HepG2 (cell line): Measurements from ENCODE around the gene CHAF1A. TPM values are rescaled to one million over a fixed set of nuclear protein-coding genes. Genes with fewer than 3 reads are reported as not detected.

ENCODE experiments used
- ATF7-NPFF ChIP-seq: sonication (generic); formaldehyde crosslinking; IDR thresholded peaks from 2 replicates; pipeline ENCODE4 v1.8.1; 2023; ENCODE audit warnings: mild to moderate bottlenecking, low read depth, missing genetic modification reagents, moderate library complexity
- CERS6 ChIP-seq: sonication (generic); formaldehyde crosslinking; IDR thresholded peaks from 2 replicates; pipeline ENCODE4 v1.5.0; 2020; ENCODE audit warnings: missing genetic modification reagents
- KDM2A ChIP-seq: sonication (generic); formaldehyde crosslinking; IDR thresholded peaks from 2 replicates; pipeline ENCODE4 v1.4.0; 2020; ENCODE audit warnings: low read depth, missing genetic modification reagents, borderline replicate concordance
- MED13 ChIP-seq: sonication (generic); formaldehyde crosslinking; IDR thresholded peaks from 2 replicates; pipeline ENCODE4 v1.5.0; 2020; ENCODE audit warnings: missing genetic modification reagents
- MLLT10 ChIP-seq: sonication (generic); formaldehyde crosslinking; IDR thresholded peaks from 2 replicates; pipeline ENCODE4 v1.4.0; 2020; ENCODE audit warnings: missing genetic modification reagents
- MLX ChIP-seq: IDR thresholded peaks from 2 replicates; pipeline ENCODE4 v1.6.1; 2016
- POLR2AphosphoS2 ChIP-seq: IDR thresholded peaks from 2 replicates; pipeline ENCODE4 v1.6.1; 2011; ENCODE audit warnings: low read depth, low read length, improper control_type of control experiment
- RFX1 ChIP-seq: fragments of 450-650 bp; IDR thresholded peaks from 2 replicates; pipeline ENCODE4 v1.6.1; 2017
- RORA ChIP-seq: sonication (generic); formaldehyde crosslinking; IDR thresholded peaks from 2 replicates; pipeline ENCODE4 v1.5.0; 2020; ENCODE audit warnings: mild to moderate bottlenecking, missing genetic modification reagents, moderate library complexity
- SMARCE1 ChIP-seq: fragments of 450-650 bp; IDR thresholded peaks from 2 replicates; pipeline ENCODE4 v1.6.1; 2017; ENCODE audit warnings: borderline replicate concordance
- SRSF1 ChIP-seq: fragments of 200-400 bp; formaldehyde crosslinking; optimal IDR thresholded peaks from 2 replicates; pipeline ENCODE3; 2017; ENCODE audit warnings: mild to moderate bottlenecking, low read depth, low read length, moderate library complexity
- ZBTB7A ChIP-seq: sonication (generic); formaldehyde crosslinking; IDR thresholded peaks from 2 replicates; pipeline ENCODE4 v1.8.0; 2022; ENCODE audit warnings: mild to moderate bottlenecking, missing genetic modification reagents
- ZEB1 ChIP-seq: IDR thresholded peaks from 2 replicates; pipeline ENCODE4 v1.6.1; 2012; ENCODE audit warnings: mild to moderate bottlenecking, low read depth, inconsistent platforms; ENCODE audit not compliant: insufficient replicate concordance
- ZFY ChIP-seq: sonication (generic); formaldehyde crosslinking; IDR thresholded peaks from 2 replicates; pipeline ENCODE4 v1.4.0; 2020; ENCODE audit warnings: missing genetic modification reagents
- ZNF138 ChIP-seq: sonication (generic); formaldehyde crosslinking; IDR thresholded peaks from 2 replicates; pipeline ENCODE4 v1.5.0; 2020; ENCODE audit warnings: mild to moderate bottlenecking, low read depth, missing genetic modification reagents
- ZNF225 ChIP-seq: sonication (generic); formaldehyde crosslinking; IDR thresholded peaks from 2 replicates; pipeline ENCODE4 v1.4.0; 2020; ENCODE audit warnings: mild to moderate bottlenecking, missing genetic modification reagents
- ZNF33B ChIP-seq: sonication (generic); formaldehyde crosslinking; IDR thresholded peaks from 2 replicates; pipeline ENCODE4 v1.5.1; 2020; ENCODE audit warnings: mild to moderate bottlenecking, missing genetic modification reagents
- ZNF572 ChIP-seq: sonication (generic); formaldehyde crosslinking; IDR thresholded peaks from 2 replicates; pipeline ENCODE4 v1.5.1; 2020; ENCODE audit warnings: mild to moderate bottlenecking, missing genetic modification reagents
- ZZZ3 ChIP-seq: sonication (generic); formaldehyde crosslinking; IDR thresholded peaks from 2 replicates; pipeline ENCODE4 v1.4.0; 2020; ENCODE audit warnings: missing genetic modification reagents, mild to moderate bottlenecking, borderline replicate concordance
- polyA plus RNA-seq, 8 experiments: library from polyadenylated mRNA; depleted of rRNA in 3 of 8; stranded (reverse) in 7 of 8; unstranded in 1 of 8; fragments of >200 nt; fragmentation: Illumina TruSeq in 4 of 8; extraction: Trizol in 4 of 8; gene quantifications; 2 replicates each; pipeline versions ENCODE4 v1.2.1 to v1.2.3, GENCODE V29; 2011 to 2016; ENCODE audit warnings: low read depth in 4 of 8, missing spikeins in 1 of 8, mixed read lengths in 1 of 8; ENCODE audit not compliant: insufficient read depth in 1 of 8
- total RNA-seq, 5 experiments: library from RNA; depleted of rRNA; stranded (reverse); fragments of >200 nt; fragmentation: Illumina TruSeq; extraction: Trizol; gene quantifications; 2 replicates each; pipeline ENCODE4 v1.2.3, GENCODE V29; 2016; ENCODE audit warnings: low read depth in 1 of 5
- TF ChIP-seq, protein P1 (sequence below): sonication (generic); formaldehyde crosslinking; IDR thresholded peaks from 2 replicates; pipeline ENCODE4 v1.9.0; 2021; ENCODE audit warnings: missing genetic modification reagents, borderline replicate concordance
- TF ChIP-seq, protein P2 (sequence below), 2 experiments: sonication (generic) in 1 of 2; formaldehyde crosslinking in 1 of 2; IDR thresholded peaks; 2 replicates each; pipeline versions ENCODE4 v1.6.1 to v1.9.0; 2014 to 2022; ENCODE audit warnings: antibody characterized with exemption in 1 of 2, borderline replicate concordance in 1 of 2, inconsistent platforms in 1 of 2, low read depth in 1 of 2, missing genetic modification reagents in 1 of 2

Gene CHAF1A
- total and polyA plus RNA-seq, 2 of the 13 experiments (the other 11 are each of a cell fraction or from before 2014, with no cell fraction given) = 11.0 to 34.8 TPM

- TF ChIP-seq, protein P1, sequence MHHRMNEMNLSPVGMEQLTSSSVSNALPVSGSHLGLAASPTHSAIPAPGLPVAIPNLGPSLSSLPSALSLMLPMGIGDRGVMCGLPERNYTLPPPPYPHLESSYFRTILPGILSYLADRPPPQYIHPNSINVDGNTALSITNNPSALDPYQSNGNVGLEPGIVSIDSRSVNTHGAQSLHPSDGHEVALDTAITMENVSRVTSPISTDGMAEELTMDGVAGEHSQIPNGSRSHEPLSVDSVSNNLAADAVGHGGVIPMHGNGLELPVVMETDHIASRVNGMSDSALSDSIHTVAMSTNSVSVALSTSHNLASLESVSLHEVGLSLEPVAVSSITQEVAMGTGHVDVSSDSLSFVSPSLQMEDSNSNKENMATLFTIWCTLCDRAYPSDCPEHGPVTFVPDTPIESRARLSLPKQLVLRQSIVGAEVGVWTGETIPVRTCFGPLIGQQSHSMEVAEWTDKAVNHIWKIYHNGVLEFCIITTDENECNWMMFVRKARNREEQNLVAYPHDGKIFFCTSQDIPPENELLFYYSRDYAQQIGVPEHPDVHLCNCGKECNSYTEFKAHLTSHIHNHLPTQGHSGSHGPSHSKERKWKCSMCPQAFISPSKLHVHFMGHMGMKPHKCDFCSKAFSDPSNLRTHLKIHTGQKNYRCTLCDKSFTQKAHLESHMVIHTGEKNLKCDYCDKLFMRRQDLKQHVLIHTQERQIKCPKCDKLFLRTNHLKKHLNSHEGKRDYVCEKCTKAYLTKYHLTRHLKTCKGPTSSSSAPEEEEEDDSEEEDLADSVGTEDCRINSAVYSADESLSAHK = no peak
- TF ChIP-seq ZNF572 (peak; percentile 93; the same call in 1 of the 2 replicates), SRSF1 (no peak), MLLT10 (CRISPR knock-in tag) (no peak), MED13 (CRISPR knock-in tag) (0 out of 2 replicates have a peak, but pooled peaks have one; percentile 54), ZNF33B (CRISPR knock-in tag) (no peak), RORA (CRISPR knock-in tag) (no peak), RFX1 (no peak), ATF7-NPFF (CRISPR knock-in tag) (peak; percentile 34; the same call in 1 of the 2 replicates), ZBTB7A (CRISPR knock-in tag) (peak; percentile 92), ZZZ3 (CRISPR knock-in tag) (no peak), KDM2A (CRISPR knock-in tag) (peak; percentile 90), MLX (CRISPR knock-in tag) (peak; percentile 76), SMARCE1 (no peak), ZEB1 (no peak), ZNF225 (CRISPR knock-in tag) (no peak), POLR2AphosphoS2 (no peak), ZFY (CRISPR knock-in tag) (peak; percentile 86), CERS6 (CRISPR knock-in tag) (0 out of 2 replicates have a peak, but pooled peaks have one; percentile 32), ZNF138 (CRISPR knock-in tag) (no peak)
- TF ChIP-seq, protein P2, sequence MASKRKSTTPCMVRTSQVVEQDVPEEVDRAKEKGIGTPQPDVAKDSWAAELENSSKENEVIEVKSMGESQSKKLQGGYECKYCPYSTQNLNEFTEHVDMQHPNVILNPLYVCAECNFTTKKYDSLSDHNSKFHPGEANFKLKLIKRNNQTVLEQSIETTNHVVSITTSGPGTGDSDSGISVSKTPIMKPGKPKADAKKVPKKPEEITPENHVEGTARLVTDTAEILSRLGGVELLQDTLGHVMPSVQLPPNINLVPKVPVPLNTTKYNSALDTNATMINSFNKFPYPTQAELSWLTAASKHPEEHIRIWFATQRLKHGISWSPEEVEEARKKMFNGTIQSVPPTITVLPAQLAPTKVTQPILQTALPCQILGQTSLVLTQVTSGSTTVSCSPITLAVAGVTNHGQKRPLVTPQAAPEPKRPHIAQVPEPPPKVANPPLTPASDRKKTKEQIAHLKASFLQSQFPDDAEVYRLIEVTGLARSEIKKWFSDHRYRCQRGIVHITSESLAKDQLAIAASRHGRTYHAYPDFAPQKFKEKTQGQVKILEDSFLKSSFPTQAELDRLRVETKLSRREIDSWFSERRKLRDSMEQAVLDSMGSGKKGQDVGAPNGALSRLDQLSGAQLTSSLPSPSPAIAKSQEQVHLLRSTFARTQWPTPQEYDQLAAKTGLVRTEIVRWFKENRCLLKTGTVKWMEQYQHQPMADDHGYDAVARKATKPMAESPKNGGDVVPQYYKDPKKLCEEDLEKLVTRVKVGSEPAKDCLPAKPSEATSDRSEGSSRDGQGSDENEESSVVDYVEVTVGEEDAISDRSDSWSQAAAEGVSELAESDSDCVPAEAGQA (IDR thresholded peaks at IDR 0.05; ENCODE audit: low read depth) = peak; percentile 64; the same call in 1 of the 2 replicates
- TF ChIP-seq, protein P2 (CRISPR knock-in tag; IDR thresholded peaks at IDR 0.05; ENCODE audit: borderline replicate concordance) = no peak
These were observed 27.8 kb upstream of the CHAF1A start (continued) for GRCh38 chr19:4374498-4375163.
